Neuronal stem cell (in vitro differentiated cells): ENCODE results near the gene ATAT1.

Experiments used
- DNase-seq: peaks from one replicate; pipeline ENCODE4 v3.0.0-alpha.2; 2013; ENCODE audit warnings: low spot score
- H2AFZ ChIP-seq: one replicate; pipeline ENCODE4 v1.6.1; 2013; ENCODE audit warnings: mild to moderate bottlenecking, low read length, inconsistent platforms
- H2AK5ac ChIP-seq: 2 replicates; pipeline ENCODE4 v1.6.1; 2013; ENCODE audit warnings: low read depth, mild to moderate bottlenecking, inconsistent platforms, low read length, moderate library complexity, mixed read lengths
- H2BK120ac ChIP-seq: 2 replicates; pipeline ENCODE4 v1.6.1; 2013; ENCODE audit warnings: low read depth, mild to moderate bottlenecking, inconsistent platforms, low read length, moderate library complexity, mixed read lengths
- H2BK12ac ChIP-seq: one replicate; pipeline ENCODE4 v1.6.1; 2013; ENCODE audit warnings: low read length, inconsistent platforms
- H2BK15ac ChIP-seq: 2 replicates; pipeline ENCODE4 v1.6.1; 2013; ENCODE audit warnings: mild to moderate bottlenecking, low read length, inconsistent platforms, mixed read lengths
- H2BK5ac ChIP-seq: one replicate; pipeline ENCODE4 v1.6.1; 2013; ENCODE audit warnings: inconsistent platforms, mild to moderate bottlenecking, low read length, moderate library complexity
- H3K14ac ChIP-seq: one replicate; pipeline ENCODE4 v1.6.1; 2013; ENCODE audit warnings: low read length, inconsistent platforms
- H3K18ac ChIP-seq: 2 replicates; pipeline ENCODE4 v1.6.1; 2013; ENCODE audit warnings: low read length, inconsistent platforms
- H3K23ac ChIP-seq: 2 replicates; pipeline ENCODE4 v1.6.1; 2013; ENCODE audit warnings: low read depth, mild to moderate bottlenecking, mixed read lengths, low read length, inconsistent platforms; ENCODE audit not compliant: poor library complexity
- H3K27ac ChIP-seq: replicated peaks from 3 replicates; pipeline ENCODE4 v1.5.1; 2013; ENCODE audit warnings: low read length, inconsistent platforms
- H3K27me3 ChIP-seq, 3 experiments: 2 replicates each; pipeline ENCODE4 v1.6.1; 2013; ENCODE audit warnings: low read length in 3 of 3, mild to moderate bottlenecking in 2 of 3, inconsistent platforms in 1 of 3, low read depth in 1 of 3, mixed read lengths in 1 of 3, moderate library complexity in 1 of 3; ENCODE audit not compliant: control insufficient read depth in 3 of 3, insufficient read depth in 3 of 3
- H3K36me3 ChIP-seq, 2 donors: replicated peaks in 1 of 2; 2 replicates each; pipeline ENCODE4 v1.6.1; 2013; ENCODE audit warnings: low read length in 2 of 2; ENCODE audit not compliant: control insufficient read depth in 2 of 2, insufficient read depth in 2 of 2
- H3K4ac ChIP-seq: 2 replicates; pipeline ENCODE4 v1.6.1; 2013; ENCODE audit warnings: inconsistent platforms, mild to moderate bottlenecking, low read length, moderate library complexity
- H3K4me1 ChIP-seq, 2 donors: 1 replicate in 1 of 2; 2 replicates in 1 of 2; pipeline ENCODE4 v1.6.1; 2013; ENCODE audit warnings: low read length in 2 of 2, low read depth in 1 of 2; ENCODE audit not compliant: control insufficient read depth in 2 of 2, insufficient read depth in 1 of 2
- H3K4me2 ChIP-seq: one replicate; pipeline ENCODE4 v1.6.1; 2013; ENCODE audit warnings: mild to moderate bottlenecking, low read length, inconsistent platforms; ENCODE audit not compliant: insufficient read depth, poor library complexity, severe bottlenecking
- H3K4me3 ChIP-seq, 2 donors: 2 replicates each; pipeline ENCODE4 v1.5.1; 2013; ENCODE audit warnings: low read length in 2 of 2, mild to moderate bottlenecking in 2 of 2, inconsistent platforms in 1 of 2, moderate library complexity in 1 of 2
- H3K79me1 ChIP-seq: one replicate; pipeline ENCODE4 v1.6.1; 2013; ENCODE audit warnings: low read depth, mild to moderate bottlenecking, inconsistent platforms, low read length, moderate library complexity
- H3K9ac ChIP-seq: one replicate; pipeline ENCODE4 v1.6.1; 2013; ENCODE audit warnings: mild to moderate bottlenecking, low read depth, low read length, inconsistent platforms; ENCODE audit not compliant: poor library complexity
- H3K9me3 ChIP-seq, 2 donors: replicated peaks in 1 of 2; 2 replicates each; pipeline versions ENCODE3 to v1.6.1; 2013; ENCODE audit warnings: low read length in 2 of 2, mild to moderate bottlenecking in 2 of 2, inconsistent platforms in 1 of 2, low read depth in 1 of 2, mixed read lengths in 1 of 2, moderate library complexity in 1 of 2; ENCODE audit not compliant: control insufficient read depth in 2 of 2, insufficient read depth in 1 of 2
- H4K8ac ChIP-seq: one replicate; pipeline ENCODE4 v1.6.1; 2013; ENCODE audit warnings: low read depth, mild to moderate bottlenecking, inconsistent platforms, low read length, moderate library complexity
- H4K91ac ChIP-seq: one replicate; pipeline ENCODE4 v1.6.1; 2013; ENCODE audit warnings: low read length, low read depth, mild to moderate bottlenecking, inconsistent platforms; ENCODE audit not compliant: poor library complexity
- WGBS, 2 donors: extraction: QIAGEN DNeasy Blood & Tissue Kit; methylation state at CpG; one replicate each; pipeline ENCODE4 v1.1.7; 2013; ENCODE audit warnings: missing lambda C conversion rate in 2 of 2, mixed read lengths in 1 of 2; ENCODE audit not compliant: insufficient read length in 2 of 2, insufficient replicate concordance in 1 of 2; ENCODE audit errors: extremely low coverage in 2 of 2; 5-methylcytosine and 5-hydroxymethylcytosine counted together

The ATAT1 gene

DNA sequence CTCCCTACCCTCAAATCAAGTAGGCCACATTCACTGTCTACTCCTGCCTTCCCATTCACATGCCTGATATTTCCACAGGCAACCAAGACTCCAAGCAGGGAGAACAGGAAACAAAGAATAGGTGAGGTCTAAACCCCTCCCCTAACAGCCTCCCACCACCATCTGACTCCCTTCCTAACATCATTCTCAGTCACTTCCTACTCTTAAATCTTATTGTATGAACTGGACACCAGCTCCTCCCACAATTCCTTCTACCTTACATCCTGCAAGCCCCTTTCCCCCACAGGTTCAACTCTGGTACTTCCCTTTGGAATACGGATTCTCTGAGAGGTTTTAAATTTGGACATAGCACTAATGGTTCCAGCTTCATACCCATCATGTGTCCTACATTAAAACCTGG, 19.3 kb downstream of the ATAT1 start:
- Histone ChIP-seq H3K4ac (no peak overlapping the region), H3K9ac (no peak overlapping the region), H2BK15ac (no peak overlapping the region), H4K8ac (no peak overlapping the region), H2BK5ac (no peak overlapping the region), H2AK5ac (no peak overlapping the region), H3K27me3 (no peaks in the 10 kb centered on the region), H3K14ac (no peak overlapping the region), H2BK120ac (no peak overlapping the region), H3K27ac (no peak overlapping the region), H3K36me3 (peaks cover 33 to 66% of the 10 kb centered on the region in 2 donors), H3K4me3 (no peak overlapping the region), H3K4me1 (peaks cover 4 to 5% of the 10 kb centered on the region in 2 donors), H3K23ac (no peak overlapping the region), H2AFZ (no peak overlapping the region), H4K91ac (no peak overlapping the region), H3K4me2 (no peak overlapping the region), H3K18ac (no peak overlapping the region), H3K79me1 (peaks cover 15% of the 10 kb centered on the region), H3K9me3 (no peaks in the 10 kb centered on the region), H2BK12ac (no peak overlapping the region)
- DNase-seq, result no peak
- no CpG with 5 or more reads among the region's 1 CpG for WGBS, 2 donors

DNA sequence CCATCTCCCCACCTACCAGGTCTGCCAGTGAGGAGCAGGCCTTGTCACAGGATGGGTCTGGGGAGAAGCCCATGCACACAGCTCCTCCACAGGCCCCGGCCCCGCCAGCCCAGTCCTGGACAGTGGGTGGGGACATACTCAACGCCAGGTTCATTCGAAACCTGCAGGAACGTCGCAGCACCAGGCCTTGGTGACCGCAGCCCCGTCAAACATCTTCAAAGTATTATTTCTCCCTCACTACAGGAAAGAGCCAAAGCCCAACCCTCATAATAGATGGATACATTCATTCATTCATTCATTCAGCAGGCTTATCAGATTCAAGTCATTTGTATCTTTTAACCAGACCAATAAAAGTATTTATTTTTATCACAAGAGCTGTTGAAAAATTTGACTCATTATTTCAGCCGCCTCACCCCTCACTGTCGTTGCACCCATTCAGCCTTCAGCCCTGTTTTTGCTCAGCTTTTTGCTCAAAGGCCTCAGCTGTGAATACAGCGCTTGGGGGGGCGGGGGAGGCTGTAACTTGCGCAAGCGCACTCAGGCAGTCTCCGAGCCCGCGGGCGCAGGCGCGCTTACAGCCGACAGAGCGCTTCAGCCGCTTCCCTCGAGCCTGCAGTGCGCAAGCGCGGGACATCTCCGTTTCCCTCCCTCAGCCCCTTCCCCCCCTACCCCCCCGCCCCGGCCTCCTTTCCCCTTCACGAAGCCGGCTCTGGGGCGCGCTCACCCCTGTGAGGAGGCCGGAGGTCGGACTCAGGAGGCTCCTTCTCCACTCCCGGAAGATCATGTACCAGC, 20.0 kb downstream of the ATAT1 start, which contains the start of gene C6orf136:
C6orf136 (plus strand) TSS at position 684 of the 792 bp plus-strand sequence; CDS start at position 783, 99 bp downstream.
- Histone ChIP-seq H3K79me1 (peaks cover 12% of the 10 kb centered on the region), H3K27ac (peak within 1 kb of the TSS; percentile 90), H2AFZ (peak within 1 kb of the TSS; percentile 98), H3K36me3 (peaks cover 28 to 66% of the 10 kb centered on the region in 2 donors), H2AK5ac (peak within 1 kb of the TSS; percentile 75), H3K23ac (peak within 1 kb of the TSS; percentile 99), H3K27me3 (no peaks in the 10 kb centered on the region), H3K9me3 (no peaks in the 10 kb centered on the region), H3K4ac (no peak within 1 kb of the TSS), H3K18ac (peak within 1 kb of the TSS; percentile 97), H2BK15ac (peak within 1 kb of the TSS; percentile 37), H4K91ac (peak within 1 kb of the TSS; percentile 97), H3K4me3 (peak within 1 kb of the TSS; percentile 92 to 97), H3K4me2 (peak within 1 kb of the TSS; percentile 86), H2BK120ac (no peak within 1 kb of the TSS), H4K8ac (peak within 1 kb of the TSS; percentile 17), H3K4me1 (peaks cover 4 to 5% of the 10 kb centered on the region in 2 donors), H3K9ac (peak within 1 kb of the TSS; percentile 98), H2BK12ac (no peak within 1 kb of the TSS), H2BK5ac (peak within 1 kb of the TSS; percentile 90), H3K14ac (peak within 1 kb of the TSS; percentile 71)
- DNase-seq, result peak; percentile 89
- WGBS, 2 donors, result no CpG with 5 or more reads among the region's 37 CpGs

DNA sequence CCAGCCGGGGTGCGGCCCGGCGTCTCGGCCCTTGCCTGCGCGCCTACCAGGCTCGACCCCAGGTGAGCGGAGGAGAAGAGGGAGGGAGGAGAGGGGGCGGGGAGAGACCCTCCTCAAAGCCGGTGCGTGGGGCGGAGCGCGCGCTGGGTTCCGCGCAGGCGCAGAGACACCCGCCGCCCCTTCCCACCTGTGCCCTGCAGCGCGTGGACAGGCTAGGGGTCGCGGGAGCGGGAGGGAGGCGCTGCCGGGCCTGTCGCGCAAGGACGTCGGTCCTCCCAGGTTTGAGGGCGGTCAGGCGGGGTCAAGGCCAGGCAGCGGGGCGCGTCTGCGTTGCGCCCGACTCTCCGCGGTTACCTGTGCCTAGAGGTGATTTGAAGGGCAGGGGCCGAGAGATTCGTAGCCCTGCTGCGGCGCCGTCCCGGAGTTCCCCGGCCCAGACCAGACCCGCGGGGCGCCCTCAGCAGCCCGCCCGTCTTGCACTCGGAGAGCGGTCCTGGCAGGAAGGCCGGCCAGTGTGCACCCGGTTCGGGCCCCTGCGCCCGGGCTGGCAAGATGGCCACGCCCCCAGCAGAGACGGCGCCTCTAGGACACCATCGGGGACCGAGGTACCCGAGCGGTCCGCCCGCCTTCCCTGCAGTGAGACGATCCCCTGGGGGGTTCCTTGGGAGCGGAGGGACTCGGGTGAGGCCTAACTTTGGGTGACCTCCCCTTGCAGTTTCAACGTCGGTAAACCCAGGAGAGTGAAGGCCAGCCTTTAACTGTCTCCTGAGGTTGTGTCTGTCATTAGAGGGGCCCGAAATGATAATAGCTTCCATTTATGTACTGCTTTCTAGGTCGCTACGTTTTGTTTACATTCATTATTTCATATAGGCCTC, 20.8 kb downstream of the ATAT1 start:
- peak overlapping the region; percentile 97 for H3K18ac ChIP-seq
- H2BK120ac ChIP-seq, result no peak overlapping the region
- peak overlapping the region; percentile 99 for H3K23ac ChIP-seq
- no peaks in the 10 kb centered on the region for H3K9me3 ChIP-seq
- H3K27ac ChIP-seq, result peak overlapping the region; percentile 90
- peak; percentile 52 for DNase-seq
- H2AFZ ChIP-seq, result peak overlapping the region; percentile 98
- peaks cover 12% of the 10 kb centered on the region for H3K79me1 ChIP-seq
- H2BK12ac ChIP-seq, result no peak overlapping the region
- H3K9ac ChIP-seq, result peak overlapping the region; percentile 98
- peaks cover 4 to 5% of the 10 kb centered on the region in 2 donors for H3K4me1 ChIP-seq
- peak overlapping the region; percentile 17 for H4K8ac ChIP-seq
- no peaks in the 10 kb centered on the region for H3K27me3 ChIP-seq
- peak overlapping the region; percentile 86 for H3K4me2 ChIP-seq
- peak overlapping the region; percentile 75 for H2AK5ac ChIP-seq
- H4K91ac ChIP-seq, result peak overlapping the region; percentile 97
- WGBS, 2 donors, result no CpG with 5 or more reads among the region's 78 CpGs
- peaks cover 29 to 69% of the 10 kb centered on the region in 2 donors for H3K36me3 ChIP-seq
- H3K4ac ChIP-seq, result no peak overlapping the region
- H3K4me3 ChIP-seq, result peak overlapping the region; percentile 92 to 97
- peak overlapping the region; percentile 90 for H2BK5ac ChIP-seq
- peak overlapping the region; percentile 71 for H3K14ac ChIP-seq
- H2BK15ac ChIP-seq, result peak overlapping the region; percentile 37
